NCI-H1417 (cell line): ENCODE measurements around the gene RBL1.

ENCODE experiments used
- DNase-seq, 3 experiments: peaks; one replicate each; lab custom pipeline; 2025; lab: John Stamatoyannopoulos, UW

RBL1 gene

DNA sequence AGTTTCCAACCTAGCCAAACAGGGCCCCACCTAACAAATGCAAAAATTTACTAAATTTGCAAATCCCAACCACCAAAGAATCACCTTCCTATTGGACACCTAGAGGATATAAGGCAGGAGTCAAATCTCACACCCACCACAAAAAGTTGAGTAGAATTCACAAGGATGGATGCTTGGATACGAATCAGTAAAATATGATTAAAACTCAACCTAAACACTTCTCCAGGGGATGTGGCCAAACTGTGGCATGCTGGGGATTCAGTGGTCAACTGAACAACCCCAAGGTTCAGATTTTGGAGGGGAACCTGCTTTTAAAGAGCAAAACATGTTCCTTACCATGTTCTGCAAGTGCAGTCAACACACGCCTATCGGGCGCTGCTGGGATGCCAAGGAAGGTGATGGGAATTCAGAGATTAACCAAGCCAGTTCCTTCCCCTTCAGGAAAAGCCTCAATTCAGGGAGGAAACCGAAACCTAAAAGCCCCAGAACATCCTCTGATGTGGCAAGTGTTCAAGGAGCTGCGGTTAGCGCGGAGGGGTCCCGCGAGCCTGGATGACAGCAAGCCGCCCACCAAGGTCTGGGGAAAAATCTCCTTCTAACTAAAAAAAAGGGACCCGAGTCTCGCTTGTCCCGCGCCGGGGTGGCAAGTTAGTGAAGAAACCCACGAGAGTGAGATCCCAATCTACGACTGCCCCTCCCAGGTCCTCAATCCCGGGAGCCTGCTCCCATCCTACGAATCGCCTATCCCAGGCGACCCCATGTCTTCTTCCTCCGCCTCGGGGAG lies 145.2 kb downstream of the RBL1 start:
- peak; percentile 25 to 65 (median 57) for DNase-seq
